HG03039 (cell line): ENCODE measurements around the gene HIVEP3.

Experiments
- ATAC-seq: cut with Tn5 transposase; IDR thresholded peaks from one replicate; pipeline ENCODE4 v1.9.1; 2021; ENCODE audit warnings: mild to moderate bottlenecking, moderate library complexity; ENCODE audit not compliant: unreplicated experiment

The HIVEP3 gene

GRCh38 chr1:41735631-41736260 is 183.0 kb downstream of the HIVEP3 start:
- no peak for ATAC-seq

- no peak for ATAC-seq
Measured at GRCh38 chr1:41735139-41735538, 183.6 kb downstream of the HIVEP3 start.

DNA sequence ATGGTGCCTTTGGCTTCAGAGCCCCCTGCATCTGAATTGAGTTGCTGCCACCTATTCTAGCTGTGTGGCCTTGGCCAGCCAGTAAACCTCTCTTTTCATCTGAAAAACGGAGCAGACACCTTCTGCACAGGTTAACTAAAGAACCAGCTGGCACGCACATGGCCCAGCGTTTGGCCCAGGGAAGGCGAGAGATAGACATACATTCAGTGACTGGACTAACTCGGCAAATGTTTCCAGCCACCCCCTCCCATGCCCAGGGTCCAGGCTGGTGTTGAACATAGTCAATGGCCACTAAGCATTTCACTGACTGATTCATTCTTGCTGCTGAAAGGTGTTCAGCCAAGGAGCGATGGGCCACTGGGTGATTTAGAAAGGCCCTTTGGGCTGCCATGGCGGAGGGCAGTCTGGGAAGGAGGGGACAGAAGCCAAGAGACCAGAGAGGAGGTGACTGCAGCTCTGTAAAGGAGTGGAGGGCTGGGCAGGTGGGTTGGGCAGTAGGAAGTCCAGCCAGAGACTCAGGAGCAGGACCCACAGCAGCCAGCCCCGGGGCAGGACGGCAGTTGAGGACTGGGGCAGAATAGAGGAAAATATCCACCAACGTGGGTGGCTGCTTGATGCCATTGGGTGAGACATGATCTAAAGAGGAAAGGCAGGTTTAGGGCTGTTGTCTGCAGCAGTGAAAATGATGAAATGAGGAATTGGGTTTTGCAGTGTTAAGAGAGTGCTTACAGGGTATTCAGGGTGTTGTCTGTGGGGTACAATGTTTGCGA is 184.3 kb downstream of the HIVEP3 start:
- ATAC-seq, result no peak

DNA sequence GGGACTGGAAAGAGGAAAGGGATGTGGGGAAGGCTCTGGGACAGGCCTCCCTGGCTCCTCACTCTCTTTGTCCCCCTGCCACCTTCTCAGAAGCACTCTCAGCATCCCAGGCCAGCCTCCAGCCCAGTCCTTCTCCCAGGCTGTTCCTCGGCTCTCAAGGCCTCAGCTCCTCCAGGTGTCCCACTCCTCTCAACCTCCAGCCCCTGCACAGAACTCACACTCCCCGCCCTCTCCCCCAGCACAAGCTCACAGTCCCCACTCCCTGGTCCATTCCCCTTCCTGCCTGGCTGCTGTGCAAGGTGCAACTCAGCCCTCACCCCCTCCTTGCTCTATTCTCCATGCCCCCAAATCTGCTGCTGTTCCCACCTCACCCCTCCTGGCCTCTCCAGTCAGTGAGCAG is 185.0 kb downstream of the HIVEP3 start:
- ATAC-seq, result no peak

GRCh38 chr1:41733021-41733420 is 185.7 kb downstream of the HIVEP3 start:
- ATAC-seq, result no peak

GRCh38 chr1:41731516-41732030 is 187.1 kb downstream of the HIVEP3 start:
- ATAC-seq, result no peak

- ATAC-seq, result no peak
Measured at GRCh38 chr1:41730806-41731205, 187.9 kb downstream of the HIVEP3 start.

- peak; percentile 79 for ATAC-seq
Measured at GRCh38 chr1:41728403-41729202, 190.1 kb downstream of the HIVEP3 start.

DNA sequence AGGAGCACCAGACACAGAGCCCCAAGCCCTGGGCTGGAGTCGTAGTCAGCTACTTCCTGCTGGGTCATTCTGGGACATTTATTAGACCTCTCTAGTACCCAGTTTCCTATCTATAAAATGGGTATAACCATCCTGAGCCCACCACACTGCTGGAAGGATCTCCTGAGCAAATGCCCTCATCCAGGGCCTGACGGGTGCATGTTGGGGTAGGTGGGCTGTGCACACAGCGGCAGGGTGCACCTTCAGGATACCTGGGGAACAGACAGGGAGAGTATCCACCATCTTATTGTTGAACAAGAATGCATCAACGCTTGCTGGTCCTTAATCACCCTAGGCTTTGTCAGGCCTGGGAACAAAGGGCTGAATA is 191.0 kb downstream of the HIVEP3 start:
- no peak for ATAC-seq

- ATAC-seq, result no peak
Measured at GRCh38 chr1:41726899-41727748, 191.6 kb downstream of the HIVEP3 start.

DNA sequence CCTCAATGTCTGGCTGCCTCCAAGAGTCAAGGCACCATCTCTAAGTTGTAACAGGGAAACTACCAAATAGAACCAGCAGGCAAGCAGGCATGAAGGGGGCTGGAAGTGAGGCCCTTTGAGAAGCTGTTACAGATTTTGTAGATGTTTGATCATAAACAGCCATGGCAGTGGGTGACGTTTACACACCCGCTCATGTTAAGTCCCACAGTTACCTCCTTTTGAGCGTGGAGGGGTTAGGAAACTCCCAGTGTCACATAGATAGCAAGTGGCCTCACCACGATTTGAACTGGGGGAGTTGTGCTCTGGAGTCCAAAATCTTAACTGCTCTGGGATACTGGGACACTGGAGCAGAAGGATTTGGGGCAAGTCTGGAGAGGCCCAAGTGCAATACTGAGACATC is 192.4 kb downstream of the HIVEP3 start:
- no peak for ATAC-seq

- ATAC-seq, result no peak
Measured at GRCh38 chr1:41724926-41725325, 193.8 kb downstream of the HIVEP3 start.

GRCh38 chr1:41724248-41724647 is 194.5 kb downstream of the HIVEP3 start:
- no peak for ATAC-seq

GRCh38 chr1:41723786-41724185 is 194.9 kb downstream of the HIVEP3 start:
- no peak for ATAC-seq

DNA sequence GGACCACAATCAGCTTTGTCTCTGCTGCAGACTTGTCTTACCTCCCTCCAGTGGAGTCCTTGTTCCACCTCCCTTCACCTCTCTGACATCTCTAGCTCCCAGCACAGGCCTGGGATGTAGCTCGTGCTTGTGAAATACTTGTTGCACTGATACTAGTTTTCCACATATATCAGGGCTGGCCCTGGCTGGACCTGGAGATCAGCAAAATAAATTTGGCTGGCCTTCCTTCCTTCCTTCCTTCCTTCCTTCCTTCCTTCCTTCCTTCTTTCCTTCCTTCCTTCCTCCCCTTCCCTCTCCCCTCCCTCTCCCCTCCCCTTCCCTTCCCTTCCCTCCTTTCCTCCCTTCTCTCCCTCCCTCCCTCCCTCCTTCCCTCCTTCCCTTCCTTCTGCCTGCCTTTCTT is 196.5 kb downstream of the HIVEP3 start:
- no peak for ATAC-seq

DNA sequence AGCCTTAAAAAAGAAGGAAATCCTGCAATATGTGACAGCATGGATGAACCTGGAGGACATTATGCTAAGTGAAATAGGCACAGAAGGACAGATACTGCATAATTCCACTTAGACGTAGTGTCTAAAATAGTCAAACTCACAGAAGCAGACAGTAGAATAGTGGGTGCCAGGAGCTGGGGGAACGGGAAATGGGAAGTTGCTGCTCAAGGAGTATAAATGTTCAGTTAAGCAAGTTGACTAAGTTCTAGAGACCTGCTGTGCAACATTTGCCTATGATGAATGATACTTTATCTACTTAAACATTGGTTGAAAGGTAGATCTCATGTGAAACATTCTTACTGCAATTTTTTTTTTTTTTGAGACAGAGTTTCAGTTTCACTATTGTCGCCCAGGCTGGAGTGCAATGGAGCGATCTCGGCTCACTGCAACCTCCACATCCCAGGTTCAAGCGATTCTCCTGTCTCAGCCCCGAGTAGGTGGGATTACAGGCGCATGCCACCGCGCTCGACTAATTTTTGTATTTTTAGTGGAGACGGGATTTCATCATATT is 197.8 kb downstream of the HIVEP3 start:
- ATAC-seq, result no peak

DNA sequence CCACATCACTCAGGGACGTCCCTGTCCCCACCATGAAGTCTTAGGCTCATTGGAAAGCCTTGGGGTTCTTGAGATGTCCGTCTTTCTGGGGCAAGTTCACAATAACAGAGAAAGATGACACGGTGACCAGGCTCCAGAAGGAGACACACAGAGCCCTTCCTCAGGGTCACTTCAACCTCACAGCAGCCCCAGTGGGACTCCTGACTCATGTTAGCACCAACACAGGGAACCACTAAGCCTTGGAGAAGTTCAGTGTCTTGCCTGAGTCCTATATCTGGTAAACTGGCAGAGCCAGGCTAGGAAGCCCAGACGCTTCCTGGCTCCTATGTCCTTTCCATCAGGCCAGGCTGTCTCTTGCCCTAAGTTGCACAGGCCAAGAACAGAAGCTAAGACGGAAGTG is 199.1 kb downstream of the HIVEP3 start:
- ATAC-seq, result no peak

DNA sequence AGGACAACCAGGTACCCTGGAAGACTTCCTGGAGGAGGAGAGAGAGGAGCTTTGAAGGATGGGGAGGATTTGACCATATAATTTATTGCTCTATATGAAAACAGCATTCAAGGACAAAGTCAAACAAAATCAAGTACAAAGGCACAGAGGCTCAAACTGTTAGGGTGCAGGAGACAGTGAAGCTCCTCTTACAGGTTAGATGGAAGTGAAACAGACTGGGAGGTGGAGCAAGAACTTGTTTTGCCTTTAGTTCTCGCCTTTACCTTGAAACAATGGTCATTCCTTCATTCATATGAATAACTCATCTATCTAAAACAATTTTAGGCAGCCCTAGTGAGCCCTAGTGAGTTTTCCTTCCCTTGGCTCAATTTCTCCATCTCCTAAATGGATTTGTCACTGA is 199.6 kb downstream of the HIVEP3 start:
- ATAC-seq, result no peak

GRCh38 chr1:41718497-41718896 is 200.2 kb downstream of the HIVEP3 start:
- no peak for ATAC-seq
